Putamen (tissue), 1 donor: ENCODE data around the gene FHL2.

Experiments used
- DNase-seq: peaks from one replicate; pipeline ENCODE4 v3.0.0-alpha.2; 2016; ENCODE audit warnings: low spot score

The FHL2 gene

GRCh38 chr2:105397025-105397722 lies 1.7 kb downstream of the FHL2 start:
- no peak for DNase-seq

- no peak for DNase-seq
These were observed 2.4 kb downstream of the FHL2 start for GRCh38 chr2:105396254-105397024.

GRCh38 chr2:105395691-105396090 lies 3.2 kb downstream of the FHL2 start:
- no peak for DNase-seq

GRCh38 chr2:105394951-105395611 lies 3.8 kb downstream of the FHL2 start:
- no peak for DNase-seq

GRCh38 chr2:105393373-105394055 lies 5.3 kb downstream of the FHL2 start:
- DNase-seq: no peak

GRCh38 chr2:105391763-105392662 lies 6.8 kb downstream of the FHL2 start:
- no peak for DNase-seq

- DNase-seq: no peak
These were observed 7.7 kb downstream of the FHL2 start for GRCh38 chr2:105391058-105391627.

GRCh38 chr2:105390454-105390853 lies 8.4 kb downstream of the FHL2 start:
- no peak for DNase-seq

- no peak for DNase-seq
These were observed 9.9 kb downstream of the FHL2 start for GRCh38 chr2:105388971-105389381.

- DNase-seq: no peak
These were observed 11.6 kb downstream of the FHL2 start for GRCh38 chr2:105387225-105387624.

GRCh38 chr2:105385731-105386540 lies 12.9 kb downstream of the FHL2 start:
- DNase-seq: no peak

GRCh38 chr2:105384861-105385260 lies 14.0 kb downstream of the FHL2 start:
- no peak for DNase-seq

GRCh38 chr2:105384216-105384615 lies 14.6 kb downstream of the FHL2 start:
- DNase-seq: no peak

- DNase-seq: no peak
These were observed 15.3 kb downstream of the FHL2 start for GRCh38 chr2:105383432-105384166.

GRCh38 chr2:105382177-105382576 lies 16.7 kb downstream of the FHL2 start:
- no peak for DNase-seq

GRCh38 chr2:105381101-105381668 lies 17.7 kb downstream of the FHL2 start:
- no peak for DNase-seq

GRCh38 chr2:105380432-105381100 lies 18.3 kb downstream of the FHL2 start:
- no peak for DNase-seq

GRCh38 chr2:105379741-105380186 lies 19.1 kb downstream of the FHL2 start:
- DNase-seq: no peak
